NK-92 (cell line): ENCODE data around the gene IL10RB.
"Not testable (repeated sequence)": the region's sequence is repeated elsewhere in the genome, so short reads cannot be mapped to it uniquely, and the experiment has no call there.

Experiments
- DNase-seq: peaks from one replicate; lab custom pipeline; 2025; ENCODE audit not compliant: unreplicated experiment; lab: John Stamatoyannopoulos, UW

IL10RB gene

DNA sequence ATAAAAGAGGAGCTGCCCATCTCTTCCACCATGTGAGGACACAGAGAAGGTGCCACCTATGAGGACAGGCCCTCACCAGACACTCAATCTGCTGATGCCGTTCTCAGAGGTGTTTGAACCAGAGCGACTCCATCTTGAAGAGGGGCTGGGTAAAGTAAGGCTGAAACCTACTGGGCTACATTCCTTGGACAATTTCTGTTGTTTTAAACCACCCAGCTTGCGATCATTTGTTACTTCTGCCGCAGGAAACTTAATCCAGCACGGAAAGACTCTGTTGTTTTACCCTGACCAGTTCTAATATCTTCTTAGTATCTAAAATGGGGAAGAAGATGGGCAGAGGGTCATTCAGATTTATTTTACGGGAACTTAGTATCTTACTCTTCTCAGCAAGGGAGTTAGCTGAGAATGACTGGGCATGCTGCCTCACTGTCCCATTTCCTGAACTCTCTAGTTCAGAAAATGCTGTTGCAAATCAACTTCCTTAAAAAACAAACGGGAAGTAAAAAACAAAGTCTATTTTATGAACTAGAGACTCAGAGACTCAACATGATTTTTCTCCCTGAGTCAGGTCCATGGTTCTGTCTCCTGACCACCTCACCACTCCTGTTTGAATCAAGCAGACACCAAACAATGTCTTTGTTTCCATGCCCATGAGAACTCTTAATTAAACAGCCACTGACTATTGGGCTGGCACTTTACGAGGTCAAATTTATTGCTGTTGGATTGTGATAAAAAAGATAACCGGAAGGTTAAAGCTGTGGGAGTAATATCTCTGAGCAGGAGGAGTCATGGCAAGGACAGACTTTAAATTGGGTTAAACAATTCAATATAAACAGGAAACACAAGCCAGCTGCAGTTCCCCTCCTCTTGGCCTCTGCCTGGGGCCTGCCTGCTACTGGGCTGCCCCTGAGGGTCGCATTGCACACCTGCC lies 34.8 kb downstream of the IL10RB start:
- DNase-seq = no peak

DNA sequence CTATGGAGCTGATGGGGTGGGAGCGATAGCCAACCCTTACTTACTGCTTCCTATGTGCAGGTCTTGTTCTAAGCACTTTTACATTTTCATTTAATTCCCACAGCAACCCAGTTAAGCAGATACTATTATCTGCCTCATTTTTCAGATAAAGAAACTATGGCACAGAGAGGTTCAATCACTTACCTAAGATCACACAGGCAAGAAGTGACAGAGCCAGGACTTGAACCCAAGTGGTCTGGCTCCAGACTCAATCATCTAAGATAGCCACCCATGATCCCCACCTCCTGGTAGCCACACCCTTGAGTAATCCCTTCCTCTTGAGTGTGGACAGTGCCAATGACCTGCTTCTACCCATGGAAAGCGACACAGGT lies 35.5 kb downstream of the IL10RB start:
- no peak for DNase-seq

DNA sequence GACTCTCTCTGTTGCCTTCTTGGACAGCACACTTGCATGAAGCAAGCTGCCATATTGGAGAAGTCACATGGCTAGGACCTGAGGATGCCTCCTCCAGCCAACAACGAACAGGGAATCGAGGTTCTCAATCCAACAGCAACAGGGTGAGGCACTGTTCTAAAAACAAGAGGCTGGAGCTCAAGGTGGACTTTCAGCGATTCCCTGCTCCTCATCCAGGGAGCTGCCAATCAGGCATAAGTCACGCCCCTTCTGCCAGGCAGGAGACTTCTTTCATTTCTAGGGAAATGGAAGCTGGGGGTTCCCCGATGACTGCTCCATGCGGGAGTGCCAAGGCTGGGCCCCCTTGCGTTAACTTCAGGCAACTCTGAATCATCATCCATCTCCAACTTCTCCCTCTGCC lies 35.9 kb downstream of the IL10RB start:
- no peak for DNase-seq

DNA sequence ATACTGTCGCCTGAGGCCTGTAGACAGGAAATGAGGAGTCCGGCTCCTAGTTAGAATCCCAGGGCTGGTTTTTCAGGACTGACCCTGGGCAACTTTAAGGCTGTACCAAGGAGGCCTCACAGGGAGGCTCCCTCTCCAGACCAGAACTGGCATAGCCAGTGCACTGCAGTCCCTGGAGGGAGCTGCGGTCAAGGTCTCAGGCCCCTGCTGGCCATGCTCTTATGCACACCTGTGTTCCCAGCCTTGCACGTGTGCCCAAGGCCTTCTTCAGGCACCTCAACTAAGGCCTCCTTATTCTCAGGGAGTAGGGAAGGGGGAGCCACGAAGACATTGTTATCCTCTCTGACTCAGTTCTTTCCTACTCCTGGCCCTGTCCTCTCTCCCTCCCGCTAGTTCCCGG lies 36.6 kb downstream of the IL10RB start:
- DNase-seq = no peak

DNA sequence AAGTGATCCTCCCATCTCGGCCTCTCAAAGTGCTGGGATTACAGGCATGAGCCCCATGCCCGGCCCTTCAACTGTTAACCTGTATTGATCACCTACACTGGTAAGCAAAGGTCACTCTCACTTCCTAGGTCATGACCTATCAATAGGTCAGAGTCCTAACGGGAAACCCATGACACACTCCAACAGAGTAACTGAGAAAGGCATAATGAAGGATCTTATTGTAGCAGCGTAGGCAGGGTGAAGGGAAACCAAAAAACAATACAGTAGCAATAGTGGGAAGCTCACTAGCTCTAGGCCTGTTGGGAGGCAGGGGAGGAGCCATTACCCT lies 39.1 kb downstream of the IL10RB start:
- DNase-seq = no peak

DNA sequence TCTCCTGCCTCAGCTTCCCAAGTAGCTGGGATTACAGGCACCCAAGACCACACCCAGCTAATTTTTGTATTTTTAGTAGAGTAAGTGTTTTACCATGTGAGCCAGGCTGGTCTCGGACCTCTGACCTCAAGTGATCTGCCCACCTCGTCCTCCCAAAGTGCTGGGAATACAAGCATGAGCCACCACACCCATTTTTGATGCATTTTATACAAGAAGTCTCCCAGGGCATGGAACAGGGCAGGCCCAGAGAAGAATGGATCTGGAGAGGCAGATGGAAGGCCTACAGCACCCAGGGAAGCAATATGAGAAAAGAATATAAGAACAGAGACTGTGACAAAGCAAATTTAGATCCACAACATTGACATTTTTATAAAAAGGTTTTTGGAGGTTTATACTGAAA lies 39.8 kb downstream of the IL10RB start:
- DNase-seq = no peak

DNA sequence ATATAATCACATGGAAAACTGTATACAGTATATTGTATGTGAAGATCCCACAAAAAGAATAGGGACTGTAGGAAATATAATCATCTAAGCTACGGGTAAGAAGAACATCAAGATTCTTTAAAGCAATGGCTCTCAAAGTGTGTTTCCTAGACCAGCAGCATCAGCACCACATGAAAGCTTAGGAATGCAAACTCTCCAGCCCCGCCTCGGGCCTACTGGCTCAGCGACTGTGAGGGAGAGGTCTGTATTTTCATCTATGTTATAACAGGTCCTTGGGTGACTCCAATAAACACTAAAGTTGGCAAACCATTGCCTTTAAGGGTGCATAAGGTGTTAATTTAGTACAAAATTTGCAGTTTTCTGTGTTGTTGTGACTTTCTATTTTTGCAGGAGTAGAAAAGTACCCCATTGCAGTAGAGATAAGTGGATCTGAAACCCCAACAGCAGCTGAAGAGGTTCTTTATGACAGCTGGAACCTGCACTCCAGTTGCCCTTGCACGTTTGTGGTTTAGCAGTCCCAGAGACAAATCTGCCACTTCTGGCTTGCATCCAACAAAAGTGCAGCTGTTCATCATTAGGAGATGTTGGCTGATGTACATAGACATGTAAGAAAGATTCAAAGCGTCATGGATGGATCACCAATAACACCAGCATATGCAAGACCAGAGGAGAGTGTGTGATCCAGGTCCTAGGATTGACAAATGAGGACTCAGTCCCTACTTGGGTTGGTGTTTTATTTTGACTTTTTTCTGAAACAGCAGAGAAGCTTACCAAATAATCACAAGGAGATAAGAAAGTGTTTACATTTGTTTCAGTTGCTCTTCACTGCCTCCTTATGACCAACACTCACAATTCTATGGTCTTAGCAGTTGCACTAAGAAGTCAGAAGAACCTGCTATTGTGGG lies 42.7 kb downstream of the IL10RB start:
- no peak for DNase-seq

DNA sequence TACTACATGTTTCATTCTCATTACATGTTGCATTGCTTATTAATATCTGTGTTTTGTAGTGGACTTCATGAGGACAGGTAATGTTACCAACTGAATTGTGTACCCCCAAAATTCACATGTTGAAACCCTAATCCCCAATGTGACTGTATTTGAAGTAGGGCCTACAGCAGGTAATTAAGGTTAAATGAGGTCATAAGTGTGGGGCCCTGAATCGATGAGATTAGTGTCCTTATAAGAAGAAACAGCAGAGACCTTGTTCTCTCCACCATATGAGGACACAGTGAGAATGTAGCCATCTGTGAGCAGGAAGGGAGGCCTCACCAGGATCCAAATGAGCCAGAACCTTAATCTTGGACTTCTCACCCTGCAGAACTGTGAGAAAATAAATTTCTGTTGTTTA lies 43.6 kb downstream of the IL10RB start:
- no peak for DNase-seq

DNA sequence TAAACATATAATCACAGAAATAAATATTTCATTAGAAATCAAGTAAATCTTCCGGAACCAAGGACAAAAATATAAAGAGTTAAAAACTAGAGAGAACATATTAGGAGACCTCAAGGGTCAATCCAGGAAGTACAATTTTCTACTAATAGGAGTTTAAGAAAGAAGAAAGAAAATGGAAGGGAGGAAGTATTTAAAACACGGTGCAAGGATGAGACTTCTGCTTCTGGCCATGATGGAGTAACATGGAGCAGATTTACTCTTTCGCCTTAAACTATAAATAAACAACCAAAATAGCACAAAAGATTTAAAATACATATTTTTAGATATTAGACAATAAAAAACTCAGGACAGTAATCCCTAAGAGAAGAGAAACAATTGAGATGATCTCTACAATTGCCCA lies 46.0 kb downstream of the IL10RB start:
- no peak for DNase-seq

DNA sequence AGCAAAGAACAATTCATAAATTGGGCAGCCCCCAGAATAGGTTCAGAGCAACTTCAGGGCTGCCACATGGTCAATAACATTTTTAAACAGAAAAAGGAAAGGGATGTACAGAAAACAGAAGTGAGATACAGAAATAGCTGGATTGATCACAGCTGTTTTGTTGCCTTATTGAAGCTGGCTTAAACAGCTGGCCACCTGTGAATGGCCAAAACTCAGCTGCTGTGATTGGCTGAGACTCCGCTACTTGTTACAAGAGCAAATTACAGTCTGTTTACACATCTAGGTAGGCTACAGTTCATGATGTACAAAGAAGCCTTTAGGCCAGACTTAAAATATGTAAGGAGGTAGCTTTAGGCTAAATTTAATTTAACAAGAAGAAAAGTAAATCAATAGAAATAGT lies 47.0 kb downstream of the IL10RB start:
- no peak for DNase-seq

DNA sequence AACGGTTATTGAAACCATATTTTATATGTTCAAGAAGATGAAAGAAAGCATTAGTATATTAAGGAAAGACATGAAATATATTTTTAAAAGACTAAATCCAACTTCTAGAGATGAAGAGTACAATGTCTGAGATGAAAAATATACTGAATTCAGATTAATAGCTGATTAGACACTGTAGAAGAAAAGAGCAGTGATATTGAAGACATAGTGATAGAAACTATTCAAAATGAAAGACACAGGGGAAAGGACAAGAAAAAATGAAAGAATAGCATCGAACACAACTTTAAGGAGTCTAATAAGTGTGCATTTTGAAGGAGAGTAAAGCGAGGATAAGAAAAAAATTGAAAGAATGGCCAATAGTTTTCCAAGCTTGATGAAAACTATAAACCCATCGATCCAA lies 47.4 kb downstream of the IL10RB start:
- no peak for DNase-seq

DNA sequence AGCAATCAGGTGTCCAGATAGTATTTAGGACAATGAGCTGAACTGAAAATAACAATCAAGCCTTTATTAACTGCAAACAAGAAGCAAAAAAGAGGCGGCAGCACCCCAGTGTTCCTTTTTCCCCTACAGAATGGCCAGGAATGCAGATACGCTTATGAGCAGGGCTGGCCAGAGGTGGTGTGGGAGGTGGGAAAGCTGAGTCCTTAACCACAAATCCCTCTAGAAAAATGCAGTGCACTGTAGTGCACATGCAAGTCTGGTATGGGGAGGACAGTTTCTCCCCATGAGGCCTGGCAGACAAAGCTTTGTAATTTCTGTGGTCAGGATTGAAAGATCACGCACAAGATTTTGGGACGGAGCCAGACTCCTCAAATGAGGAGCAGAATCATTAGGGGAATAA lies 47.9 kb downstream of the IL10RB start:
- DNase-seq = no peak

DNA sequence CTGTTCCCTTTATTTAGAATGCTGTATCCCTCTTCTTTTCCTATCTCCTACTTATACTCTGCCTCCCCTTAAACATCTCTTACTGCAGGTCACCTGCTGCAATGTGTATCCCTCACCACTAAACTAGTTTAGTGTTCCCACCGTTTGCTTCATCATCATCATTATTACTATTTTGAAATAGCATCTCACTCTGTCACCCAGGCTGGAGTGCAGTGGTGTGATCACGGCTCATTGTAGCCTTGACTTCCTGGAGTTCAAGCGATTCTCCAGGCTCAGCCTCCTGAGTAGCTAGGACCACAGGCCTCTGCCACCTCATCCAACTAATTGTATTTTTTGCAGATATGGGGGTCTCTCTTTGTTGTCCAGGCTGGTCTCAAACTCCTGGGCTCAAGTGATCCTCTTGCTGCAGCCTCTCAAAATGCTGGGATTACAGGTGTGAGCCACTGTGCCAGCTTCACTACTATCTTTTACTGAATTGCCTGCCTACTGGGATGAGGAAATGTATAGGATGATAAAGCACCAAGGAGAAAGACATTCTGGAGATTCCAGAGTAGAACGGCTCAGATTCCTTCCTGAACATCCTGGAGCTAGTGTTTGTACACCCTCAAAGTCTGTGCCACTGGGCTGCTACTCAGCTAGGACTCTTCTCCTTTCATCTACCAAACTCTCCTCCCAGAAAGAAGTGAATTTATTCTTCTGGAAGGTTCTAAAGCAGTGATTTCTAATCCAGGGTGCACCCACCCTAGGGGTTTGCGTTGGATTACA lies 50.0 kb downstream of the IL10RB start:
- DNase-seq = no peak

DNA sequence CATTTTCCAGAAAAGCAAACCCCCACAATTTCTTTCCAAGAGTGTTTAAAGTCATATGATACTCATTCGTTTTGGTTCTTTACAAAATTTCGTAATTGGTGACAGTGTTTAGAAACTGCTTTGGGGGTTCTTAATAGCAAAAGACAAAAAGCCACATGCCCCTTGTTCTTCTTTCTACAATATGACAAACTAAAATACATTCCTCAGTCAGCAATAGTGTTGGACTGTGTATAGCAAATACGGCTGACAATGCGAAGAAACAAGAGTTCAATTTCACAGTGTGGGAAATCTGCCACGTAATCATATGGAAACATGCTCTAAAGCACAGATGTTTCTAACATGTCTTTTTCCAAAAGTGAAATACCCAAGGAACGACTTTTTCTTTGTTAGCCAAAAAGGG lies 51.0 kb downstream of the IL10RB start:
- no peak for DNase-seq

DNA sequence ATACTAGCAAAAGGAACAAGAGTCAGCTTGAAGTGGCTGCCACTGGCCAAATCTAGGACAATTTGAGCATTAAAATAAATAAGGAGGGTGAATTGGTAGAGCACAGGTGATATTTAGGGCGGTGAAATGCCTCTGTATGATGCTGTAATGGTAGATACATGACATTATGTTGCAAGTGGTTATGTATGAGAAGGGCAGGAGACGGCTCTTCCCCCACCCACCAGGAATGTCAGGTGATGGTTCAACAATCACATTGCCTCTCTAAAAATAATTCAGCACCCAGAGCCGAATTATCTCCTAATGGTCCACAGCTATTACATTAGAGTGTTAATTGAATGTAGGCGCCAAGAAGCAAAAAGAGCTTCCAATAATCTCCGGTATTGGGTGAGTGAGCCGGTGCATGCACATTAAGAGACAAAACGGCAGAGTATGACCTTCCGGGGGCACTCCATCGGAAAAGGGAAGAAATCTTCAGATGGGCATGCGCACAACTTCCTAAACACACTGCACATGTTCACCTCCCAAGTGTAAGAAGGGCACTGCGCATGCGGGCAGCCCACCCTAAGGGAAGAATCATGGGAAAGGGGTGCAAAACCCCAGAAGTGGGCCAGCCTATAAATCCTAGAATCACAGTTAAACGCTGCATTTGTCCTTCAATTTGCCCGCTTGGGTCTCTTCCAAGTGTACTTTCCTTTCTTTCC lies 51.8 kb downstream of the IL10RB start:
- no peak for DNase-seq

DNA sequence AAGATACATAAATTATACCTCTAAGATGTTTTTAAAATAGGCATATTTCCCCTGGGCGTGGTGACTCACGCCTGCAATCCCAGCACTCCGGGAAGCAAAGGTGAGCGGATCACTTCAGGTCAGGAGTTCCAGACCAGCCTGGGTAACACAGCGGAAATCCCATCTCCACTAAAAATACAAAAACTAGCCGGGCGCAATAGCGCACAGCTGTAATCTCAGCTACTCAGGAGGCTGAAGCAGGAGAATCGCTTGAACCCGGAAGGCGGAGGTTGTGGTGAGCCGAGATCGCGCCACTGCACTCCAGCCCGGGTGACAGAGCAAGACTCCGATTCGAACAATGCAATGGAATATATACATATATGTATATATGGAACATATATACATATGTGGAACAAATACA lies 54.8 kb downstream of the IL10RB start:
- DNase-seq = not testable (repeated sequence)

DNA sequence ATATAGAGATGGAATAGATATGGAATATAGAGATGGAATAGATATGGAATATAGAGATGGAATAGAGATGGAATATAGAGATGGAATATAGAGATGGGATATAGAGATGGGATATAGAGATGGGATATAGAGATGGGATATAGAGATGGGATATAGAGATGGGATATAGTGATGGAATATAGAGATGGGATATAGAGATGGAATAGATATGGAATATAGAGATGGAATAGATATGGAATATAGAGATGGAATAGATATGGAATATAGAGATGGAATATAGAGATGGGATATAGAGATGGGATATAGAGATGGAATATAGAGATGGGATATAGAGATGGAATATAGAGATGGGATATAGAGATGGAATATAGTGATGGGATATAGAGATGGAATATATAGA lies 57.4 kb downstream of the IL10RB start:
- DNase-seq = not testable (repeated sequence)

DNA sequence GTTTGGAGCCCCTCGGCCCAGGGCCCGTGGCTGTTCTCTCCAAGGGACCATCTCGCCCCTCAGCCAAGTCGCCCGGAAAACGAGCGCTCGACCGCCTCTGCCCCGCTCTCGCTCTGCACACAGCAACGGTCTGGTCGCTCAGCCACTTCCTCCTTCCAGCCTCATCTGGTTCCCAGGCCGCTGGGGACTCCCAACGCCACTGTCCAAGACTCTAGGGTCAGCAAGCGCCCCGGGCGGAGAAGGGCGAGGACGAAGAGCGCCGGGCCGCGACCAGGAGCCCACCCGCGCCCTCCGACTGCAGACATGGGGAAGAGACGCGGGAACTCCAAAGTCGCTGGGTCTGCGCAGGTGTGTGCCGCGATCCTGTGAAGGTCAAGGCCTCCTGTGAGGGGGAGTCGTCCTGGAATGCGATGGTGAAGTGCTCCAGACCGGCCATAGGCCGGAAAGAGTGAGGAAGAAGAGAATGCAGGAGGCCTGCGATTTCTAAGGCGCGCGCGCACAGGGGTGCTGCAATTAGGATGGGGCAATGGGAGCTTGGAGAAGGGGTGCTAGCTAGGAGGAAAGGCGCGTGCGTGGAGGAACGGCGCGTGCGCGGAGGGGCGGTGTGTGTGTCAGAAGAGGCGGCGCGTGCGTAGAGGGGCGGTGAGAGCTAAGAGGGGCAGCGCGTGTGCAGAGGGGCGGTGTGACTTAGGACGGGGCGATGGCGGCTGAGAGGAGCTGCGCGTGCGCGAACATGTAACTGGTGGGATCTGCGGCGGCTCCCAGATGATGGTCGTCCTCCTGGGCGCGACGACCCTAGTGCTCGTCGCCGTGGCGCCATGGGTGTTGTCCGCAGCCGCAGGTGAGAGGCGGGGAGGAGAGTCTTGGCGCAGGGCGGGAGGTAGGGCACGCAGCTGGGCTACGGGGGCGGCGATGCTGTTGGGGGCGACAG lies 58.4 kb downstream of the IL10RB start, which contains the start of gene IFNAR1:
TSS of gene IFNAR1 (plus strand) at position 680 of the 931 bp plus-strand sequence. CDS start at position 766, 86 bp downstream.
- peak; percentile 94 for DNase-seq

DNA sequence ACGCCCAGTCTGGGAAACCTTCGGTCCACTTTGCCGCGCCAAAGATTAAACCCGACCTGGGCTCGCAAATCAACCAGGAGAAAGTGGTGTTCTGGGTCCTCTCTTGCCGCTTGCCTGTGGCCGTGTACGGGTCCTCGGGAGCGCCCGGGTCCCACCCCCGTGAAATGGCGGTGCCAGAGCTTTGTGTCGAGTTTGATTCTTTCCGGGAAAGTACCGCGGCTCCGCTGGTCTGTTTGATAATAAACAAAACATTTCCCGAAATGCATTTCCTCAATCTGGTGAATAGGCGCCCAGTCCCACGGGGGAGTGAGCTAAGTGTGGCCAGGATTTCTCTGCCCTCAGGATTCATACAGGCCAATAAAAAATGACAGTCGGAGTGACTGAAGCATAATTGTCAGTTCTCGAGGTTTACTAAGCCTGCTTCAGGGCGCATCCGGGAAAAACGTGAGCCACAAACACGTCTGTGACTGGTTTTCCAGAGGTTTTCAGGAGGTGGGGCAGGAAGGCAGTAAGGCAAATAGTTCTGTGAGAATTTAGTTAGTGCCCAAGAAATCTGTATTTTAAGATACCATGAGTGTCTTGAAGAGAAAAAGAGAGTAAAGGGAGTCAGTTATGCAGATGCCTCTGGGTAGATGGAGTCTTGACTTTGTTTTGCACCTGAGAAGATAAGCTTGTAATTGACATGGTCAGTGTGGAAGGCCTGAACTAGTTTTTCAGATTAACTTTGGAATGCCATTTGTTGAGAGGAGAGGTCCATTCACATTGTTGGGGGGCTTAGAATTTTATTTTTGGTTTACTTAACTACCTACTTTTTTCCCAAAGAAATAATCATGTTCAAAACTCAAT lies 59.3 kb downstream of the IL10RB start:
- DNase-seq = no peak
